Right lobe of liver (tissue), 6 donors: ENCODE measurements around the gene GRIK1. TPM values are rescaled to one million over a fixed set of nuclear protein-coding genes. Genes with fewer than 3 reads are reported as not detected.

Source experiments
- ATAC-seq, 4 donors: fragments of 200-7000 bp; cut with Tn5 transposase; one replicate each; pipeline ENCODE4 v1.9.1; 2020; ENCODE audit warnings: mild to moderate bottlenecking in 4 of 4, moderate library complexity in 4 of 4
- DNase-seq, 3 donors: peaks; one replicate each; pipeline ENCODE4 v3.0.0-alpha.2; 2020
- H3K27ac ChIP-seq, 3 donors: fragments of 200-600 bp; one replicate each; pipeline ENCODE4 v1.8.0; 2022
- H3K27me3 ChIP-seq, 2 donors: fragments of 200-600 bp; one replicate each; pipeline ENCODE4 v1.8.0; 2022
- H3K36me3 ChIP-seq, 4 donors: fragments of 200-600 bp; sonication (generic) in 1 of 4; one replicate each; pipeline versions ENCODE4 v1.5.1 to v1.8.0; 2017 to 2022; ENCODE audit warnings: control low read depth in 1 of 4
- H3K4me1 ChIP-seq, 4 donors: fragments of 200-600 bp; sonication (generic) in 1 of 4; one replicate each; pipeline versions ENCODE4 v1.5.1 to v1.8.0; 2017 to 2022; ENCODE audit warnings: control low read depth in 1 of 4
- H3K4me3 ChIP-seq, 3 donors: fragments of 200-600 bp; one replicate each; pipeline ENCODE4 v1.8.0; 2022
- H3K9me3 ChIP-seq, 4 donors: fragments of 200-600 bp; sonication (generic) in 1 of 4; one replicate each; pipeline versions ENCODE4 v1.5.1 to v1.8.0; 2017 to 2022; ENCODE audit warnings: control low read depth in 1 of 4
- POLR2A ChIP-seq: fragments of 450-650 bp; IDR thresholded peaks from one replicate; pipeline ENCODE4 v1.6.1; 2017; ENCODE audit warnings: antibody characterized with exemption, mild to moderate bottlenecking
- WGBS: methylation state at CpG from one replicate; pipeline ENCODE4 v1.1.6; 2018; ENCODE audit warnings: low coverage, low lambda C conversion rate; ENCODE audit not compliant: insufficient coverage; ENCODE audit errors: missing lambda C conversion rate; 5-methylcytosine and 5-hydroxymethylcytosine counted together
- intact Hi-C, 2 donors: fragments of 100-400 bp; cut with DNase I; formaldehyde crosslinking; loops; one replicate each; pipeline versions ENCODE4 v1.11.2 to v1.14.1; 2022
- total RNA-seq, 6 experiments: library from RNA; depleted of rRNA in 2 of 6; stranded (reverse); fragments of >200 nt in 2 of 6; fragmentation: NEBNext Ultra II Directional in 3 of 6; extraction: Animal tissue kit (Norgen Biotek cat#: 25700) in 3 of 6; gene quantifications; one replicate each; pipeline versions ENCODE4 v1.1.0 to v1.2.4, GENCODE V29; 2016 to 2023
- TF ChIP-seq, protein P1 (sequence below), 4 donors: fragments of 200-600 bp in 3 of 4; fragments of 450-650 bp in 1 of 4; IDR thresholded peaks; one replicate each; pipeline versions ENCODE4 v1.5.1 to v1.8.0; 2016 to 2022; ENCODE audit warnings: antibody characterized with exemption in 4 of 4, mild to moderate bottlenecking in 2 of 4
- donor health status: DM: no; HTN: yes; CAD: no.
- donor health status: DM: no; HTN: no; CAD: no.
- donor health status: DM: no; HTN: no; CAD: no.
- donor health status: DM: no; HTN: yes; CAD: no.
- donor health status: DM: no; HTN: yes; CAD: no.

The GRIK1 gene
- total RNA-seq, 6 experiments from 2014 or later, result not detected

DNA sequence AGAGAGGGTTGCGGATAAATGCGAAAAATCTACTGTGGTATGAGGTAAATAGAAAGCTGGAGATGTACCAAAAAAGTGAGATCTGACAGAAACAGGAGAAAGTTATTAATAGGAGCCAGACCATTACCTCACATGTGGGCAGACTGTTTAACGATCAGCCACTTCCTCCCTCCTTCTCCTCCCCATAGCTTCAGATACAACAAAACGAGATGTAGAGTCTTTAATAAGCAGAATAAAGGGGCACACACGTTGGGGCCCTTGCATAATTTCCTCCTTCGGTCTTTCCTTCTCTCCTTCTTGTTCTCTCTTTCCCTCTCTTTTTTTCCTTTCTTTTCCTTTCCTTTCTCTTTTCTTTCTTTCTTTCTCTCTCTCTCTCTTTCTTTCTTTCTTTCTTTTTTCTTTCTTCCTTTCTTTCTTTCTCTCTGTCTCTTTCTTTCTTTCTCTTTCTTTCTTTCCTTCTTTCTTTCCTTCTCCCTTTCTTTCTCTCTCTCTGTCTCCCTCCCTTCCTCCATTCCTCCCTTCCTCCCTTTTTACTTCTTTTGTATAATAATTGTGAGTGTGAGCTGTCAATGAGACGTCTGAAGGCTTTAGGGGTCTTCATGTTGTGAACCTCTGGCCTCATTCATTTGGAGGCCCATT lies 242.1 kb downstream of the GRIK1 start:
- WGBS, result 42% methylated on average over 7 of the region's 7 CpGs
- Histone ChIP-seq H3K9me3 (no peaks in the 10 kb centered on the region), H3K36me3 (no peaks in the 10 kb centered on the region), H3K27ac (no peak overlapping the region), H3K4me1 (no peaks in the 10 kb centered on the region), H3K4me3 (no peak overlapping the region), H3K27me3 (no peaks in the 10 kb centered on the region)
- no peak for ATAC-seq
- intact Hi-C loops, result no loop called here
- TF ChIP-seq, protein P1, sequence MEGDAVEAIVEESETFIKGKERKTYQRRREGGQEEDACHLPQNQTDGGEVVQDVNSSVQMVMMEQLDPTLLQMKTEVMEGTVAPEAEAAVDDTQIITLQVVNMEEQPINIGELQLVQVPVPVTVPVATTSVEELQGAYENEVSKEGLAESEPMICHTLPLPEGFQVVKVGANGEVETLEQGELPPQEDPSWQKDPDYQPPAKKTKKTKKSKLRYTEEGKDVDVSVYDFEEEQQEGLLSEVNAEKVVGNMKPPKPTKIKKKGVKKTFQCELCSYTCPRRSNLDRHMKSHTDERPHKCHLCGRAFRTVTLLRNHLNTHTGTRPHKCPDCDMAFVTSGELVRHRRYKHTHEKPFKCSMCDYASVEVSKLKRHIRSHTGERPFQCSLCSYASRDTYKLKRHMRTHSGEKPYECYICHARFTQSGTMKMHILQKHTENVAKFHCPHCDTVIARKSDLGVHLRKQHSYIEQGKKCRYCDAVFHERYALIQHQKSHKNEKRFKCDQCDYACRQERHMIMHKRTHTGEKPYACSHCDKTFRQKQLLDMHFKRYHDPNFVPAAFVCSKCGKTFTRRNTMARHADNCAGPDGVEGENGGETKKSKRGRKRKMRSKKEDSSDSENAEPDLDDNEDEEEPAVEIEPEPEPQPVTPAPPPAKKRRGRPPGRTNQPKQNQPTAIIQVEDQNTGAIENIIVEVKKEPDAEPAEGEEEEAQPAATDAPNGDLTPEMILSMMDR (IDR thresholded peaks at IDR 0.05), result no peak
- TF ChIP-seq POLR2A, result no peak
- DNase-seq, result no peak

DNA sequence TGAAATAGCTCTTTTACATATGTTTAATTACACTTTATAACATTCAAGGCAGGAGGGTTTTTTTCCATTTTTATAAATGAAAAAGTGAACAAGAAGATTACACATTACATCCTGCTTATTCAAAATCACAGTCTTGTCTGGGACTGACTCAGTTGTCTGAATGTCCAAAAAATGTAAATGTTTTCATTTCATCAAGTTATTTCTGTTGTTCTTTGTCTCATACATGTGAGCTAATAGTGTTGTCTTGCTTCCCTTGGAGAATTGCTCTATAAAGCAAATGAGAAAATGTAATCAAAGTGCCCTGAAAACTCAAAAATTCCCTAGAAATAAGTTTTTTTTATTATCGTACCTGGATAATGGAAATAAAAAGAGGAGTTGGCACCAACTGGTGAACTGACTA lies 242.9 kb downstream of the GRIK1 start:
- WGBS, result 100% methylated on average over 1 of the region's 1 CpG
- H3K4me3 ChIP-seq, result no peak overlapping the region
- DNase-seq (no peak), ATAC-seq (no peak)
- no peaks in the 10 kb centered on the region for H3K27me3 ChIP-seq
- H3K27ac ChIP-seq, result no peak overlapping the region
- intact Hi-C loops, result no loop called here
- no peaks in the 10 kb centered on the region for H3K36me3 ChIP-seq
- no peaks in the 10 kb centered on the region for H3K9me3 ChIP-seq
- TF ChIP-seq, protein P1 (IDR thresholded peaks at IDR 0.05), result no peak
- no peak for TF ChIP-seq POLR2A
- H3K4me1 ChIP-seq, result no peaks in the 10 kb centered on the region

DNA sequence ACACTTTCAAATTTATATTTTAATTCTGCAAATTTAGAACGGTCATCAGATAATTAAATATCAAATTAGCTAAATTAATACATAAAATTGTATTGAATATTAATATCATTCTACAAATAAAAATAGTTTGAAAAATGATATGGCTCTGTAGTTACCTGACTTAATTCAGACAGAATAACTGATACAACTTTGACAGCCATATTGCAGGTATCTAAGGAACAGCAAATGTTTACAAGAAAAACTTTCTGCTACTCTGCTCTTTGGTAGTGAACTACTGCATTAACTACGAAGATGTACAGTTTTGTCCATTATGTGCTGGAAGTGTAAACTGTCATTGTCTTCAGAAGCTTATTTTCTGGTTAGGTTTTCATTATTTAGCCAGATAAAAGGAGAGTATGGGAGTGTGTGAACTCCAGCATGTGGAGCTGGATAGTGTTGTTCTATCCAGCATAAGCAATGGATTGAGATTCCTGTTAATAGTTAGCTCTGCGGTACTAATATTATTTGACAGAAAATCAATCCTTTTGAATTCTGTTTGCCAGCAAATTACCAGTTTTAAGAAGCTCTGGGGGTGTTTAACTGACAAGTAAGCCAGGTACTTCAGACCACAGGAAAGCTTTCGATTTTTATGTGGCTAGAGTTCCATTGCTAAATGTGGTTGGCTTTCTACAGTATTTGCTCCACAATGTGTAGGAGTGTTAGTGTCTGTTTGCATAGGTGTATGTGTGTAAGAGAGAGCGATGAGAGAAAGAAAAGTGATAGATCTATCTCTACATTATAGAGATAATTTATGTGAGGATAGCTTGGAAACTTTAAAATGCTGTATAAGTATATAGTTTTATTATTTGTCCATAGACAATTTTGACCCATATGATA lies 247.9 kb downstream of the GRIK1 start:
- 52% methylated on average over 5 of the region's 5 CpGs for WGBS
- intact Hi-C loops, result no loop called here
- TF ChIP-seq POLR2A, result no peak
- TF ChIP-seq, protein P1 (IDR thresholded peaks at IDR 0.05), result no peak
- ATAC-seq, result no peak
- Histone ChIP-seq H3K36me3 (no peaks in the 10 kb centered on the region), H3K27ac (no peak overlapping the region), H3K27me3 (no peaks in the 10 kb centered on the region), H3K4me1 (no peaks in the 10 kb centered on the region), H3K9me3 (no peaks in the 10 kb centered on the region), H3K4me3 (no peak overlapping the region)
- no peak for DNase-seq

DNA sequence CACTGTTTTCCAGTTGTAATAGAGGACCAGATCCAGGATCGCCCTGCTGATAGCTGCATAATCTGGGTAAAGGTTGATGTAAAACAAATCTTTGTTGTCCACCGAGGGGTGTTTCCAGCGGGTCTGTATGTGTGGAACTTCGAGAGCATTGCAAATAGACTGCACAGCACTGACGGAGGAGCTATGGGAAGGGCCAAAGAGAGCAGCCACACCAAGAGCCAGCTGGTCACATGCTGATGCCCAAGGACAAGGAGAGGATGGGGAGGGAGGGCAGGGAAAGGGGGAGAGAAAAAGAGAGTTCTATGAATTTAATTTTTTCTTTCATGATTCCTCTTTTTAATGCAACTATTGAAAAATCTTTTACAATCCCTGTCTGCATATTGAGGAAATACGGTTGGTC lies 250.0 kb downstream of the GRIK1 start:
- intact Hi-C loops, result no loop called here
- WGBS, result 63% methylated on average over 6 of the region's 6 CpGs
- no peak for DNase-seq
- TF ChIP-seq POLR2A, result no peak
- TF ChIP-seq, protein P1 (IDR thresholded peaks at IDR 0.05), result no peak
- H3K9me3 ChIP-seq, result no peaks in the 10 kb centered on the region
- H3K27me3 ChIP-seq, result no peaks in the 10 kb centered on the region
- H3K4me1 ChIP-seq, result no peaks in the 10 kb centered on the region
- no peak for ATAC-seq
- no peaks in the 10 kb centered on the region for H3K36me3 ChIP-seq
- H3K27ac ChIP-seq, result no peak overlapping the region
- H3K4me3 ChIP-seq, result no peak overlapping the region
